Gastrocnemius medialis (tissue), 4 donors: Measurements from ENCODE around the gene CAPN5. TPM values are rescaled to one million over a fixed set of nuclear protein-coding genes. Genes with fewer than 3 reads are reported as not detected.

Experiments
- ATAC-seq, 2 donors: fragments of 150-250 bp; one replicate each; pipeline ENCODE4 v1.9.1; 2016
- DNase-seq, 2 donors: peaks; one replicate each; pipeline ENCODE4 v3.0.0-alpha.2; 2019
- H3K27ac ChIP-seq, 4 donors: fragments of 200-600 bp; sonication (generic); 1 replicate in 1 of 4; 2 replicates in 3 of 4; pipeline ENCODE4 v1.5.1; 2016 to 2018; ENCODE audit warnings: mild to moderate bottlenecking in 2 of 4, moderate library complexity in 1 of 4
- H3K27me3 ChIP-seq, 3 donors: fragments of 200-600 bp; sonication (generic) in 2 of 3; 1 replicate in 1 of 3; 2 replicates in 2 of 3; pipeline versions ENCODE4 v1.5.1 to v1.6.0; 2016 to 2019; ENCODE audit warnings: mild to moderate bottlenecking in 1 of 3, moderate library complexity in 1 of 3
- H3K36me3 ChIP-seq, 2 donors: fragments of 200-600 bp; sonication (generic) in 1 of 2; one replicate each; pipeline ENCODE4 v1.5.1; 2017 to 2018
- H3K4me1 ChIP-seq, 2 donors: fragments of 200-600 bp; sonication (generic) in 1 of 2; one replicate each; pipeline ENCODE4 v1.5.1; 2016 to 2017; ENCODE audit warnings: mild to moderate bottlenecking in 2 of 2
- H3K4me3 ChIP-seq, 4 donors: fragments of 200-600 bp; sonication (generic) in 3 of 4; 1 replicate in 1 of 4; 2 replicates in 3 of 4; pipeline ENCODE4 v1.5.1; 2016 to 2019; ENCODE audit warnings: mild to moderate bottlenecking in 2 of 4
- H3K9me3 ChIP-seq, 3 donors: fragments of 200-600 bp; sonication (generic) in 2 of 3; 1 replicate in 1 of 3; 2 replicates in 2 of 3; pipeline ENCODE4 v1.5.1; 2016 to 2019
- CTCF ChIP-seq, 5 experiments: fragments of 450-650 bp in 3 of 5; fragments of 200-600 bp in 2 of 5; sonication (generic) in 2 of 5; IDR thresholded peaks in 4 of 5; conservative IDR thresholded peaks in 1 of 5; 1 replicate in 4 of 5; 2 replicates in 1 of 5; pipeline ENCODE4 v1.5.1; 2016 to 2019; ENCODE audit warnings: antibody characterized with exemption in 5 of 5, mild to moderate bottlenecking in 3 of 5, moderate library complexity in 3 of 5
- POLR2A ChIP-seq, 2 donors: fragments of 450-650 bp; IDR thresholded peaks; one replicate each; pipeline ENCODE4 v1.6.1; 2017; ENCODE audit warnings: antibody characterized with exemption in 2 of 2, mild to moderate bottlenecking in 2 of 2, moderate library complexity in 2 of 2
- in situ Hi-C, 4 donors: fragments of 200-750 bp; cut with MboI; loops; one replicate each; pipeline versions ENCODE4 v1.15.0 to v1.8.0; 2017; ENCODE audit warnings: low sequenced_read_pairs in 4 of 4
- intact Hi-C: fragments of 100-400 bp; cut with DNase I; formaldehyde crosslinking; loops from one replicate; pipeline ENCODE4 v1.15.1; 2023; ENCODE audit warnings: low total_unique reads
- total RNA-seq, 4 donors: library from RNA; depleted of rRNA; stranded (reverse); fragments of >200 nt; gene quantifications; one replicate each; pipeline versions ENCODE4 v1.1.0 to v1.2.3, GENCODE V29; 2016

CAPN5 gene
- total RNA-seq, 4 donors from 2014 or later: 0.58 to 12.4 (median 1.5) TPM

DNA sequence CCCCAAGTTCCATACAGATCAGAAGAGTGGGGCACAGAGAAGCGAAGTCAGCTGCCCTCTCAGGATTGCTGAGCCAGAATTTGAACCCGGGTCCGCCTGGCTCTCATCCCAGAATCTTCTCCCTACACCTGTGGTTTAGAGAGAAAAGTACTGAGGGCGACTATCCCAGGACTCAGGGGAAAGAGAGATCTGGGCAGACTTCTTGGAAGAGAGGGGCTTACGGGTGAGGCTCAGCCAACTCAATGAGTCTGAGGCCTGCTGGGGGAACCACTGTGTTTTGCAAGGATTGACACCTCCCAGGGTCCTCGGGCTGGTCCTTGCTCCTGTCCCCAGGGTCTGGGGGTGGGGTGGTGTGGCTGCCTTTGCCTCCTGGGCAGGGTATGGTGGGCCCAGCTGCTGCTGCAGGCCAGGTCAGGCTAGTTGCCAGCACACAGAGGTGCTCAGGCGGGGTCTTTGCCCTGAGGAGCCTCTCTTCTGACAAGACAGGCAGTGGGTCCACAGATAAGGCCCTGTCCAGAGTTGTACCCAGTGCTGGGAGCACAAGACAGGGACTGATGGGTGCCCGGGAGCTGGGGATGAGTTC, 1.2 kb downstream of the CAPN5 start:
- H3K4me1 ChIP-seq: peaks cover 7 to 24% of the 10 kb centered on the region in 2 donors
- no peaks in the 10 kb centered on the region for H3K9me3 ChIP-seq
- intact Hi-C loops (no loop called here), in situ Hi-C loops (no loop called here)
- H3K36me3 ChIP-seq: no peaks in the 10 kb centered on the region
- TF ChIP-seq CTCF (IDR thresholded peaks at IDR 0.05 in 4 of 5, conservative IDR thresholded peaks at IDR 0.05 in 1 of 5): no peak
- TF ChIP-seq POLR2A (IDR thresholded peaks at IDR 0.05): no peak
- DNase-seq: no peak
- H3K4me3 ChIP-seq: no peak overlapping the region
- no peaks in the 10 kb centered on the region for H3K27me3 ChIP-seq
- ATAC-seq: no peak
- no peak overlapping the region for H3K27ac ChIP-seq

DNA sequence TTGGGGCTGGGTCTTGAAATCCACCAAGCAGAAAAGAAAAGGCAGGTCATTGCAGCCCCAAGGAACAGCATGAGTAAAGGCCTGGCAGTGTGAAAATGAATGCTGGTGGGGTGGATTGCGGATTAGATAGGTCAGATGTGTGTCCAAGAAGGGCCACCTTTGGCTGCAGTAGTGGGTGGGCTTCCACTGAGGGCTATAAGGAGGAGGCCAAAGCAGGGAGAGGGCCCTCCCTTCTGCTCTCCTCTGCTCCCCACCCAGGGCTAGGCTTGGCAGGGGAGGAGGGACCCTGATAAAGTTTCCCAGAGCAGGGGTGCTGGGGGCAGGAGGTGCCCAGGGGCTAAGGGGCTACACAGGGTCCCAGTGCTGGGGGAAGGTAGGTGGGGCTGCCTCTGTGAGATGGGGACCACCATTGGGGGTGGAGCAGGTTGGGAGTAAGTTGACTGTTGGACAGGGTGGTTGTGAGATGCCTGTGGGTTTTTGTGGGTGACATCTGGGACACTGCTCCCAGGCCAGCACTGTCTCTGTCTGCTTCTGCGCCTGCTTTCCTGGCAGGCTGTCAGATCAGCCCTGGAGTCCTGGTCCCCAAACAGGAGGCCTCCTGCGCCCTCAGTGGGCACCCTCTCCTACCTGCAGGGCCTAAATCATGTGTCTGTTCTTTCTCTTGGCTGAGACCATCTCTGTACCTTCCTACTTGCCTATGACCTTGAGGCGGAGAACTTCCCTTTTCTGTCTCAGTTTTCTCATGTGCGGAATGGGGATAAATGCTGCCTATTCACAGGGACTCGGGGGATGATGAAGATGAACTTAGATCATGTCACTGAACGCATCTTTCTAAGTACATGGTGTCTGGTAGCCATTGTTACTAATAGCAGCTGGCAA, 1.9 kb downstream of the CAPN5 start:
- DNase-seq: no peak
- in situ Hi-C loops: no loop called here
- H3K4me1 ChIP-seq: peaks cover 12 to 29% of the 10 kb centered on the region in 2 donors
- intact Hi-C loops: no loop called here
- ATAC-seq: no peak
- H3K27ac ChIP-seq: no peak overlapping the region
- no peaks in the 10 kb centered on the region for H3K9me3 ChIP-seq
- no peaks in the 10 kb centered on the region for H3K36me3 ChIP-seq
- TF ChIP-seq CTCF (IDR thresholded peaks at IDR 0.05 in 4 of 5, conservative IDR thresholded peaks at IDR 0.05 in 1 of 5) (no peak), POLR2A (IDR thresholded peaks at IDR 0.05) (no peak)
- H3K4me3 ChIP-seq: no peak overlapping the region
- H3K27me3 ChIP-seq: no peaks in the 10 kb centered on the region

DNA sequence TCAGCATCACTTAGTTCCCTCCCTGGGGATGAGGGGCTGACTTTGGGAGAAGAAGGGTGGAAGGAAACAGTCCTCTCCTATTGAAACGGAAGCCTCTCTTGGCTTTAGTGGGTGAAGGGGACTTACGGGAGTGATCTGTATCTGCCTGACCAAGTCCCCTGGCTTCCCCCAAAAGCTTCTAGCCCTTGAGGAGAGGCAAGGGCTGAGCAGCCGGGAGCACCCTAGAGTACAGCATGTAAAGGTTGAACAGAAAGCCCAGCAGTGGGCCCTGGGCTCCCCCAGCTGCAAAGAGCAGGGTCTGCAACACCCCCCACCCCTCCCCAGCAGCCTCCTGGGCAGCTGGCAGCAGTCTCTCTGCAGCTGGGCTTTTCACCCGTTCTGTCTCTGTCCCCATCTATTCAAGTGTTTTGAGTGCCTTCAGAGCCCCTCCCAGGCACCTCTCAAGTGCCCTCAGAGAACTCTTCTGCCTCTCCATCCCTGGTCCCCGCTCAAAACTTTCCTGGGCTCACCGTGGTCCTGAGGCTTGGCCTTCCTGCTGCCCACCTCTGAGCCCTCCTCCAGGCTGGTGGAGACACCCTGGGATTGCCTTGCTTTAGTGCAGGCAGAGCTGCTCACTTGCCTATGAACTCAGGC, 2.7 kb downstream of the CAPN5 start:
- Histone ChIP-seq H3K27ac (no peak overlapping the region), H3K9me3 (no peaks in the 10 kb centered on the region), H3K27me3 (no peaks in the 10 kb centered on the region), H3K4me1 (peaks cover 19 to 31% of the 10 kb centered on the region in 2 donors), H3K36me3 (no peaks in the 10 kb centered on the region), H3K4me3 (no peak overlapping the region)
- DNase-seq: no peak
- no peak for ATAC-seq
- TF ChIP-seq CTCF (IDR thresholded peaks at IDR 0.05 in 4 of 5, conservative IDR thresholded peaks at IDR 0.05 in 1 of 5): no peak
- TF ChIP-seq POLR2A (IDR thresholded peaks at IDR 0.05): no peak
- in situ Hi-C loops: no loop called here
- intact Hi-C loops: no loop called here

DNA sequence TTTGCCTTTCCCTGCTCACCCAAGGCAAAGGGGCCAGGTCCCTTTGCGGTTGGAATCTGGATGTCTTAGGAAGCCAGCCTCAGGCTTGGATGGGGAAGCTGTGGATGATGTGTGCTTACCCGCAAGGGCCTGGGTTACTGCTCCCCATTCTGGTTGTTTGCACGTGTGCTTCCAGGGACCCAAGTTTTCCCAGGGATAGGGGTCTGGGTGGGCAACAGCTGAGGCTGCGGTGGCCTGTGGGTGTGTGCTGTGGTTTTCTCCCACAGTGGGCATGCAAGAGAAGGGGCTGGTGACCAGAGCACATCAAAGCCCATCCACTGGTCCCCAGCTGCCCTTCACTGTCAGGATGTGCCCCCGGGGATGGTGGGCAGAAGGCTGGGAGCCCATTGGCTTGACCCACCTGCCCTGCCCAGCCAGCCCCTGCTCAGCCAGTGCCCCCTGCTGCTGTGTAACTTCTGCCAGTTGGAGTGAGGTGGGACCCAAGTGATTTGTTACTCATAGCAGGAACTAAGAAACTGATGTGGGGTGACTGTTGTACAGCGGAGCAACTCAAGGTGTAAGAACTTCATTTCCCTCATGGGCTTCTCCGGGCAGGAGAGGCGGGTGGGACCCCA, 3.3 kb downstream of the CAPN5 start:
- in situ Hi-C loops: no loop called here
- TF ChIP-seq CTCF (IDR thresholded peaks at IDR 0.05 in 4 of 5, conservative IDR thresholded peaks at IDR 0.05 in 1 of 5) (no peak), POLR2A (IDR thresholded peaks at IDR 0.05) (no peak)
- Histone ChIP-seq H3K4me1 (peaks cover 20 to 31% of the 10 kb centered on the region in 2 donors), H3K9me3 (no peaks in the 10 kb centered on the region), H3K4me3 (no peak overlapping the region), H3K27ac (no peak overlapping the region), H3K27me3 (no peaks in the 10 kb centered on the region), H3K36me3 (no peaks in the 10 kb centered on the region)
- intact Hi-C loops: loop anchor here (10.0 kb wide), 1 partner anchor 155 kb away; no protein-coding TSS in a partner anchor
- no peak for ATAC-seq
- no peak for DNase-seq
